ENCODE data around the gene DOCK9.

DNA sequence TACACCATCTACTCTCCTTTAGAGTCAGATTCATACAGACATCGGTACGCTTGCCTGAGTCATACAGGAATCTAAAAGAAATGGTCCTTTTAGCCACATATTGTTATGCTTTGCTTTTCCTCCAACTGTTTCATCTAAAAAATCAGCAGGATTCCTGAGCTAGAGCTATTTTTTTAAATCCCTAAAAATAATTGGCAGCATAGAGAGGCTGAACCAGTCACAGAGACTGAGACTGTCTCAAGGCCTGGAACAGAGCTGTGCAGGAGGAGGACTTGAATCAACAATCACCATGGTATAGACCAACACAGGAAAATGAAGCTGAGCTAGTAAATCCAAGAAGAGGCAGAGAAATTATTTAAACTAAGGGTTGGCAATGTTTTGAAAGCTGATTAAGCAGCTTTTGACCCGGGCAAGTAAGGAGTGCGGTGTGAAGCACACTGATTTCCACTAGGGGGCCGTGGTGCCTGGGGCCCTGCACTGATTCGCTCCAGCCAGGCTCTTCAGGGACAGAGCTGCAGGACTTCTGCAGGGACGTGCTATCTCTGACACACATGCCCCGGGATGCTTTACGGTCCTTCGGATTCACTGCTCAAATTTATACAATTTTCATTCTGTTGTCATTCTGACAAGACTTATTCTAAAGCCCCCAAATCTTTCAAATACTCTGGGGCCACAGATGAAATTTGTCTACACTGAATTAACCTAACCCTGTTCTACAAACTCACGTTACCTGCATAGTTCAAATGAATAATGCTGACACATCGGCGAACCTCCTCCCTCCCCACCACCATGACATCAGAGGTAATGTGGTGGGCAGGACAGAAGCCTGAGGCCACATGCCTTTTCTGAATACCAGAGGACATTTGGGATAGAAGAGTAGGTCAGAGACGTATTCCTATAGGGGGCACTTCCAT, 137.8 kb downstream of the DOCK9 start:
- TF ChIP-seq EP300 (IDR thresholded peaks at IDR 0.05; ENCODE audit: low read length) (no peak), SP2 (IDR thresholded peaks at IDR 0.05; ENCODE audit: extremely low read depth, low read depth, low read length, poor library complexity, severe bottlenecking) (no peak), CHD4 (IDR thresholded peaks at IDR 0.05; ENCODE audit: insufficient read depth, insufficient replicate concordance, low read depth, low read length, poor library complexity, severe bottlenecking) (no peak), ZNF561 (CRISPR knock-in tag; conservative IDR thresholded peaks at IDR 0.05) (no peak), HMG20B (CRISPR knock-in tag; IDR thresholded peaks at IDR 0.05) (no peak), ZFP1 (CRISPR knock-in tag; IDR thresholded peaks at IDR 0.05) (no peak), ZNF41 (CRISPR knock-in tag; conservative IDR thresholded peaks at IDR 0.05) (no peak), CC2D1A (IDR thresholded peaks at IDR 0.05) (no peak), ZNF830 (CRISPR knock-in tag; IDR thresholded peaks at IDR 0.05) (no peak), ZSCAN32 (CRISPR knock-in tag; IDR thresholded peaks at IDR 0.05) (no peak), MEF2A (IDR thresholded peaks at IDR 0.05; ENCODE audit: control insufficient read depth, low read depth, low read length) (no peak), NELFE (IDR thresholded peaks at IDR 0.05; ENCODE audit: insufficient read depth, insufficient read length) (no peak)
- TF ChIP-seq, protein P1, sequence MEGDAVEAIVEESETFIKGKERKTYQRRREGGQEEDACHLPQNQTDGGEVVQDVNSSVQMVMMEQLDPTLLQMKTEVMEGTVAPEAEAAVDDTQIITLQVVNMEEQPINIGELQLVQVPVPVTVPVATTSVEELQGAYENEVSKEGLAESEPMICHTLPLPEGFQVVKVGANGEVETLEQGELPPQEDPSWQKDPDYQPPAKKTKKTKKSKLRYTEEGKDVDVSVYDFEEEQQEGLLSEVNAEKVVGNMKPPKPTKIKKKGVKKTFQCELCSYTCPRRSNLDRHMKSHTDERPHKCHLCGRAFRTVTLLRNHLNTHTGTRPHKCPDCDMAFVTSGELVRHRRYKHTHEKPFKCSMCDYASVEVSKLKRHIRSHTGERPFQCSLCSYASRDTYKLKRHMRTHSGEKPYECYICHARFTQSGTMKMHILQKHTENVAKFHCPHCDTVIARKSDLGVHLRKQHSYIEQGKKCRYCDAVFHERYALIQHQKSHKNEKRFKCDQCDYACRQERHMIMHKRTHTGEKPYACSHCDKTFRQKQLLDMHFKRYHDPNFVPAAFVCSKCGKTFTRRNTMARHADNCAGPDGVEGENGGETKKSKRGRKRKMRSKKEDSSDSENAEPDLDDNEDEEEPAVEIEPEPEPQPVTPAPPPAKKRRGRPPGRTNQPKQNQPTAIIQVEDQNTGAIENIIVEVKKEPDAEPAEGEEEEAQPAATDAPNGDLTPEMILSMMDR (IDR thresholded peaks at IDR 0.05 in 2 of 3, conservative IDR thresholded peaks at IDR 0.05 in 1 of 3; ENCODE audit: insufficient read depth in 2 of 3, low read depth in 1 of 3, low read length in 3 of 3) = peak; percentile 68 to 78 (median 68)

Measured in K562 (cell line).